GM19099 (cell line): Measurements from ENCODE around the gene TTC9.

Experiments used
- POLR2A ChIP-seq: IDR thresholded peaks from 3 replicates; pipeline ENCODE4 v1.6.1; 2011; ENCODE audit warnings: low read depth; ENCODE audit not compliant: insufficient read length; ENCODE audit errors: extremely low read depth

Gene TTC9

DNA sequence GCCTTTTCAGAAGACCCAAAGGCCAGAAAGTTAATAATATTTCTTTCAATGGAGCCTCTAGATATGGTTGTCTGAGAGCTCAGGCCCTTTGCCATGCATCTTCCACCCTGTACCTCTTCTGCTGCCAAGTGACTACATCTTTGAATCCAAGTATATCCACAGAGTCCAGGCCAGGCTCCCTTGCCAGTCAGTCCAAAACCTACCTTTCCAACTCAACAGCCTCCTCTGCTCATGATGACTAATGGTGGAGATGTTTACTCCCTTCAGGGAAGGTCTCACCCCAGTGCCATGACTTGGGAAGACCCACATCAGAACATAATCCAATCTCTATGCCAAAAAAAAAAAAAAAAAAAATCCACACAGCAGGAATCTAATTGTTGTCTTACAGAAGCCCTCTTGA, 20.4 kb downstream of the TTC9 start:
- no peak for TF ChIP-seq POLR2A

DNA sequence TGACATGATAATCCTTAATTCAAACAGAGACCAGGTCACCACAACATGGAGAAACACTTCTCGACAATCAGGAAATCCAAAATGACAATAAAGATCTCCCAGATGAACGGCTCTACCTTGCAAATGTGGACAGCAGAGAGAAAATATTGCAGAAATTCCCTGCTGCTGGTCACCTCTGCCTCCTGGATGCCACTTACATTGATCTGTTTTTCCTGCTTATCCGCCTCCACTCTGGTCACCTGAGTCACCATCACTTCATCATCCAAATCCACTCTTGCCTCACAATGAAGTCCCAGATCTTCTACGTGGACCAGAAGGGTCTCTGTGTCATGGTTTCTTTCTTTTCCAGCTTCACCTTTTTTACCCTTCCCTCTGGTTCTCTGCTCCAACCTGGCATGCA, 21.1 kb downstream of the TTC9 start:
- no peak for TF ChIP-seq POLR2A

GRCh38 chr14:70663707-70664179, 22.0 kb downstream of the TTC9 start:
- peak; percentile 50 for TF ChIP-seq POLR2A

- TF ChIP-seq POLR2A: no peak
These were observed 23.2 kb downstream of the TTC9 start for GRCh38 chr14:70664698-70665447.

DNA sequence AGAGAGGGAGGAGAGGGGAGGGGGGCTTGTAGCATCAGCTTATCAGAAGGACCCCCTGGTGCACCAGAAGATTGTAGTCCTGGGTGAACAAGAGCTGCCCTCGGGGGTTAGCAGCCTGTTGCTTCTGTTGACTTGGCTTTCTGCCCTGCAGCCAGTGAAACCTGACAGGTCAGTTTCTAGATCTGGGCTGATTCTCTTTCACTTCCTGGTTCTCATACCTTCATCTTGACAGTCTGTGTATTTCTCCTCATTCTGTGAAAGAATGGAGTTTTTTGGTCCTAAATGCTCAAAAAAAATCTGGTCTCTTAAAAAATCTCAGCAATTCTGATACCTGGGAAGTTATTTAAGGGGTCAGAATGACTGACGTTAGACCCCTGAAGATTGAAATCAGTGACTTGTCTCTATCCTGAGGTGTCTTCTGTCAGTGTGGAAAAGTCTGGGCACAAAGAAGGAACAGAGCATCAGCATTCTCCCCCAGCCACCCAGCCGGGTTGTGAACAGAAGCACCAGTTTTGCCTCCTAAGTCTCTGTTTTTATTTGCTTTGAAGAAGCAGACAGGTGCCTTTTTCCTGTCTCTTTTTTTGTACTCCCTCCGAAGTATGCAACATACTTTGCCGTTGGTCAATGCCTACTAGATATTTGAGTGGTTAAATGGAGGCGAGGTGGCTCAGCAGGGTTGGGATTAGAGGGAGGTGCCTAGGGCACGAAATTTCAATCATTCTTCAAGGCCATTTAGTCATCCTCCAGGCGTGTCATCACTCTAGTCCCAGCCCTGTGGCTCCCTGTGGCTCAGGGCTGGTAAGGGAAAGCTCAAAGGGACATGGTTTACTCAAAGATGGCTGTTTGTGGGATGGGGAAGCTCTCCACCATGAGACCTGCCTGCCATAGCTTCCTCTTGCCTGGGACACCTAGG, 24.0 kb downstream of the TTC9 start:
- TF ChIP-seq POLR2A: peak; percentile 64

- no peak for TF ChIP-seq POLR2A
These were observed 24.6 kb downstream of the TTC9 start for GRCh38 chr14:70666361-70666686.

- TF ChIP-seq POLR2A: no peak
These were observed 29.4 kb downstream of the TTC9 start for GRCh38 chr14:70670992-70671651.

DNA sequence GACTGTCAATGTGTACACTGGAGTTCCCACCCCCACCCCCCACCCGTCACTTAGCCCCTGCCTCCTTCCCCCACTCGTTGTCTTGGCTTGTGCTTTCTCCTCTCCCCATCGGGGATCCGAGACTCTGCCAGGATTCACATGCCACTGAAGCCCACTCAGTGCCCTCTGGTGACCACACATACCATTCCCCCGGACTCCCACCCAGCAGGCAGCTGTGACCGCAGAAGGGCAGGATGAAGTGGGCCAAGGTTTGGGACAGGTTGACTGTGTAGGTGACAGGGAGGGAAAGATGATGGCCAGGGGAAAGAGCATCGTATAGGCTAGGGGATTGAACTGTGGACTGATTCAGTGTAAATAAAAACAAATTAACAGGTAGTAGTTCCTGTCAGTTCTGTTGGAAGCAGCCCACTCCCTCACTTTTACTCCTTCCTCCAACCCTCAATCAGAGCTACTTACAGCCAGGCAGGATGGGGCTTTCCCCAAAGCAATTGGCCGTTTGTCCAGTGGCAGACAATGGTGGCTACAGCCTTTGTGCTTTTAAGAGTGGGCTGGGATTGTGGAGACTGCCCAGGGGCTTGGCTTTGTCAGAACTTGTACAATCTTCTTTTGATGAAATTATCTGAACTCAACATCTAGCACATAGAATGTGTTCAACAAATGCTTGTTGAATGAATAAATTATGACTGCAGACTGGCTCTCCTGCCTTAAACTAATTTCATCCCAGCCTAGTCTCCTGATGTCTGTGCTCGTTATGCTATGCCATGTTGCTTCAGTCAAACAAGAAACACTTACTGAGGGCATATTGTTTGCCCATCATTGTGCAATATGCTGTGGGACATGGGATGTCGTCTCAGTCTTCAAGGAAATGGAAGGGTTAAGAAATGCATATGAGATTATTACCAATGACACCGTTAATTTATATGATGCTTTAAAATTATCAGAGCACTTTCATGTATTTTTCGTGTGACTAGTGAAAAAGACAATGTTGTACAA, 30.2 kb downstream of the TTC9 start:
- TF ChIP-seq POLR2A: no peak

DNA sequence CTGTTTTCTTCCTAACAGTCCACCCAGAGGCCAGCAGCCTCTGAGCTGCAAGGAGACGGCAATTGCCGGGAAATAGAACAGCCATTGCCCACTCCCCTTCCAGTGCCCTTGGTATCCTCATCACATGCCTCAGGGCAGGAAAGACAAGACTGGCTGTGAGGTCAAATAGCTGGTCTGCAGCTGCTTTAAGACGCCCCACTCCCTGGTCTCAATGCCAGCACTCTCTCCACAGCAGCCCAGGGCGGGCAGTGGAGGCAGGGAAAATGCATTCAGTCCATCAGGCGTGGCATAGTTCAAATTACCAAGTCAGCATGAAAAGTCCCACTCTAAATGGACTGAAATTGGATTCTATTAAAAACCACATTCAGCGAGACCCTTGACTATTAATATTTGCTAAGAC, 35.6 kb downstream of the TTC9 start:
- TF ChIP-seq POLR2A: no peak

DNA sequence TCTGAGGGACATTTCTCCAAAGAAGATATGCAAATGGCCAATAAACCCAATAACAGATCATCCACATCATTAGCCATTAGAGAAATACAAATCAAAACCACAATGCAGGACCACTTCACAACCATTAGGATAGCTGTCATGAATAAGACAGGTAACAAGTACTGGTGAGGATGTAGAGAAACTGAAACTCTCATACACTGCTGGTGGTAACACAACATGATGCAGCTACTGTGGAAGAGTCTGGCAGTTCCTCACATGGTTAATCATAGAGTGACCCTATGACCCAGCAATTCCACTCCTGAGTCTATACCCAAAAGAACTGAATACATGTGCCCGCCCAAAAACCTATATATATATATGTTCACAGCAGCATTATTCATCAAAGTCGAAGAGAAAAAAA, 39.0 kb downstream of the TTC9 start:
- no peak for TF ChIP-seq POLR2A

GRCh38 chr14:70683983-70684382, 42.3 kb downstream of the TTC9 start:
- TF ChIP-seq POLR2A: no peak

DNA sequence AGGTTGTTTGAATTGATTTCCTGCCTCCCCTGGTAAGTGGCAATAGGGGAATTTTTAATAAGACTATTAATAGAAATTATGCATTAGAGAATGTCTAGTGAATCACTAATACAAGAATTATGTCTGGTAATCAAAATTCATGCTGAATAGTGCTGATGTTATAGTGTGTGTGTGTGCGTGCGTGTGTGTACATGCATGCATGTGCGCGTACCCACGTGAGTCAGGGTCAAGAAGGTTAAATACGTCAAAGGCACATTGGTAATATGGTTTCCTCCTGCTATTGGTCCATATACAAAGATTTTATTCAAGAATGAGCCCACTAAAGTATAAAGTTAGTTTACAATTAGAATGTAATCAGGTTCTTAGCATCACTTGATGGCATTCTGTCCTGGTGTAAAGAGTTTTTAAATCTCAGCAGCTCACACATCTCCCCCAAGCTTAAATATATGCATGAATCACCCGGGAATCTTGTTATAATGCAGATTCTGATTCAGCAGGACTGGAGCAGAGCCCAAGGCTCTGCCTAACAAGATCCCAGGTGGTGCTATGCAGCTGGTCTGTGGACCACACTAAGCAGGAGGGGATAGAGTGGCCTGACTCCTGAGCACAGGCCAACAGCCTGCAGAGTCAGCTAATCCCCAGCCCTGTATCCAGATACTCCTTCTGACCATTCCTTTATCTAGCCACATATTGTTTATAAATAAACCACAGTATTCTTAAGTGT, 43.9 kb downstream of the TTC9 start:
- TF ChIP-seq POLR2A: no peak

- no peak for TF ChIP-seq POLR2A
These were observed 50.5 kb downstream of the TTC9 start for GRCh38 chr14:70692210-70692609.

DNA sequence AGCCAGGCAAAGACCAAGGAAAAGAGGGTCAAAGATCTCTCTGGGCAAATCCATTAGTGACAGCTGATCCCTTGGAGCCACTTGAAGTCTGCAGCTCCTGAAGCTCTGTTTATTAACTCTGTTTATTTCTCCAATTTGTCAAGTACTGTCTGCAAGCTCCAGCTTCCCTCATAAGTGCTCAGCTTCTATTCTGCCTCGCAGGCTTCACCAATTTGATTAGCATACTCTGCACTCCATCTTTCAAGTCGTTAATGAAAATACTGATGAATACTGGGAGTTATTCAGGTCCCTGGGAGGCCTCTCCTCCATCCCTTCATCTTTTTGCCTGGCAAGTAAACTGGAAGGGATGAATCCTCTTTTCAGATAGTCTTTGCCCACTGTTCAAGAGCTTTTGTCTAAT, 54.3 kb downstream of the TTC9 start:
- TF ChIP-seq POLR2A: no peak
